ENCODE results near the gene SIX3. TPM values are rescaled to one million over a fixed set of nuclear protein-coding genes. Genes with fewer than 3 reads are reported as not detected.

Gene SIX3
- total RNA-seq, 1 experiment from 2014 or later = 0.56 TPM

DNA sequence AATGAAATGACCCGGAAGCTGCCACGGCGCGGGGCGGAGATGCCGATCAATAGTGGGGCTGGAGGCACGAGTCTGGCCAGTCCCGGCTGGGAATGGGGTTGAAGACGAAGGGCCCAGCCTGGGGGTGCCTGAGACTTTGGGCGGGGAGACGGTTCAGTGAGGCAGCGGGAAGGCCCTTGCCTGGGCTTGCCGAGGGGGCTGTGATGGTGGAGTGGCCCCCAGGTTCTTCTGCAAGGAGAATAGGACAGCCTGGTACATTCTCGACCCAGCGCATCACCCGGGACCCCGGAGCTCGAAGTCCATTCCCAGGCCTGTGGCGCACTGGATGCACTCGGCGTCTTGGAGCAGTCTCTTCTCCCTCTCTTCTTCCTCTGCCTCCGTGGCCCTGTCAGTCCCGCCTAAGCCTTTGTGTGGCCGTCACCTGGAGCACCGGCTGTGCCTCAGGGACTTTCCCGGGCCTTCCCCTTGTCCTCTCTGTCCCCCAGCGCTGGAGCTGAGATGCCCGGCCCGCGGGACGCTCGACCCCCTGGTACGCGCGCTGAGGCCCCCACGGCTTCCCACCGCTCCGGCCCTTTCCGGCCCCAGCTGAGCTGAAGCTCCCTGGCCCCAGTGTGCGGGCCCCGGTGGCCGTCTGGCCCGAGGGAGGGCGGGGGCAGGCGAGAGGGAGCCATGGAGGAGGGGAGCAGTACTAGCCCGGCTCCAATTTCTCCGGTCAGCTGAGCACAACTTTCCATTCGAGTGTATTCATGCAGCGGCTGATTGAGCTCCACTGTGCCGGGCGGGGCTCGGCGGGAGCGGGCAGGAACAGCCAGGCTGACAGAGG, 8.0 kb downstream of the SIX3 start:
- intact Hi-C loops (cut with micrococcal nuclease; ENCODE audit: unreplicated experiment) = loop anchor here (5.0 to 10.0 kb wide), 2 partner anchors 702 to 1075 kb away; no protein-coding TSS in a partner anchor
- H3K27ac ChIP-seq (ENCODE audit: low read depth, low read length, poor library complexity, severe bottlenecking) = no peak overlapping the region
- CTCF ChIA-PET = interaction anchor here (0.5 to 0.8 kb wide), 4 partner anchors 16 to 587 kb away, joined by 3 to 5 read pairs (median 4); partner anchors contain the start of gene CAMKMT
- H3K4me1 ChIP-seq (ENCODE audit: insufficient read depth, low read length, poor library complexity, severe bottlenecking) = no peaks in the 10 kb centered on the region
- POLR2A ChIA-PET (ENCODE audit: low non-redundant PET) = no interaction called here
- no peaks in the 10 kb centered on the region for H3K9me3 ChIP-seq (ENCODE audit: low read depth, low read length, poor library complexity, severe bottlenecking)
- H3K27me3 ChIP-seq (replicated peaks; ENCODE audit: insufficient read depth, low read depth, low read length, poor library complexity) = peaks cover 23% of the 10 kb centered on the region
- H3K4me3 ChIP-seq (ENCODE audit: low read depth, low read length, poor library complexity, severe bottlenecking) = no peak overlapping the region
- no peak for TF ChIP-seq EZH2 (IDR thresholded peaks at IDR 0.05; ENCODE audit: borderline replicate concordance, low read depth, low read length, poor library complexity, severe bottlenecking)
- TF ChIP-seq, protein P1, sequence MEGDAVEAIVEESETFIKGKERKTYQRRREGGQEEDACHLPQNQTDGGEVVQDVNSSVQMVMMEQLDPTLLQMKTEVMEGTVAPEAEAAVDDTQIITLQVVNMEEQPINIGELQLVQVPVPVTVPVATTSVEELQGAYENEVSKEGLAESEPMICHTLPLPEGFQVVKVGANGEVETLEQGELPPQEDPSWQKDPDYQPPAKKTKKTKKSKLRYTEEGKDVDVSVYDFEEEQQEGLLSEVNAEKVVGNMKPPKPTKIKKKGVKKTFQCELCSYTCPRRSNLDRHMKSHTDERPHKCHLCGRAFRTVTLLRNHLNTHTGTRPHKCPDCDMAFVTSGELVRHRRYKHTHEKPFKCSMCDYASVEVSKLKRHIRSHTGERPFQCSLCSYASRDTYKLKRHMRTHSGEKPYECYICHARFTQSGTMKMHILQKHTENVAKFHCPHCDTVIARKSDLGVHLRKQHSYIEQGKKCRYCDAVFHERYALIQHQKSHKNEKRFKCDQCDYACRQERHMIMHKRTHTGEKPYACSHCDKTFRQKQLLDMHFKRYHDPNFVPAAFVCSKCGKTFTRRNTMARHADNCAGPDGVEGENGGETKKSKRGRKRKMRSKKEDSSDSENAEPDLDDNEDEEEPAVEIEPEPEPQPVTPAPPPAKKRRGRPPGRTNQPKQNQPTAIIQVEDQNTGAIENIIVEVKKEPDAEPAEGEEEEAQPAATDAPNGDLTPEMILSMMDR (conservative IDR thresholded peaks at IDR 0.05; ENCODE audit: low read depth, low read length) = no peak
- no peaks in the 10 kb centered on the region for H3K36me3 ChIP-seq (ENCODE audit: insufficient read depth, low read length, poor library complexity, severe bottlenecking)
- no TSS peak for BruUV-seq (replicated peaks)
- no peak for DNase-seq (ENCODE audit: low spot score)

DNA sequence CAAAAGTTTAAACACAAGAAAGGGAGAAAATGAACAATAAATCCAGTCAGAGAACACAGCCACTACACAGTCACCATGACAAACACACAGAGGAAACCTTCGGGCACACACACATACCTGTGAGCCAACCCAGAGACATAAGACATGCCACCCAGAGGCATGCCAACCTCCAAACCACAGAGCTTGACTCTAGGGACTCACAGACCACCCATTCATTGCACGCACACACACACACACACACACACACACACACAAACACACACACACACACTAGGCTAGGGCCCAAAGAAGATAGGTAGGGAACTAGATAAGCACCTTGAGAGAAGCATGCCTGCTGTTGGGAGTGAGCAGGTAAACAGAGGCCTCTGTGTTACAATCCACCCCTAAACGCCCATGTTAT, 9.1 kb downstream of the SIX3 start:
- H3K27me3 ChIP-seq (replicated peaks; ENCODE audit: insufficient read depth, low read depth, low read length, poor library complexity) = peaks cover 31% of the 10 kb centered on the region
- no peaks in the 10 kb centered on the region for H3K36me3 ChIP-seq (ENCODE audit: insufficient read depth, low read length, poor library complexity, severe bottlenecking)
- H3K4me1 ChIP-seq (ENCODE audit: insufficient read depth, low read length, poor library complexity, severe bottlenecking) = no peaks in the 10 kb centered on the region
- TF ChIP-seq, protein P1 (conservative IDR thresholded peaks at IDR 0.05; ENCODE audit: low read depth, low read length) = no peak
- no peak for TF ChIP-seq EZH2 (IDR thresholded peaks at IDR 0.05; ENCODE audit: borderline replicate concordance, low read depth, low read length, poor library complexity, severe bottlenecking)
- POLR2A ChIA-PET (ENCODE audit: low non-redundant PET) = no interaction called here
- no peak for DNase-seq (ENCODE audit: low spot score)
- intact Hi-C loops (cut with micrococcal nuclease; ENCODE audit: unreplicated experiment) = loop anchor here (5.0 to 10.0 kb wide), 2 partner anchors 703 to 1076 kb away; no protein-coding TSS in a partner anchor
- CTCF ChIA-PET = interaction anchor here (0.6 to 1.5 kb wide), 2 partner anchors 471 to 749 kb away, joined by 3 to 6 read pairs; no protein-coding TSS in a partner anchor
- no peaks in the 10 kb centered on the region for H3K9me3 ChIP-seq (ENCODE audit: low read depth, low read length, poor library complexity, severe bottlenecking)
- H3K27ac ChIP-seq (ENCODE audit: low read depth, low read length, poor library complexity, severe bottlenecking) = no peak overlapping the region
- no TSS peak for BruUV-seq (replicated peaks)
- no peak overlapping the region for H3K4me3 ChIP-seq (ENCODE audit: low read depth, low read length, poor library complexity, severe bottlenecking)

DNA sequence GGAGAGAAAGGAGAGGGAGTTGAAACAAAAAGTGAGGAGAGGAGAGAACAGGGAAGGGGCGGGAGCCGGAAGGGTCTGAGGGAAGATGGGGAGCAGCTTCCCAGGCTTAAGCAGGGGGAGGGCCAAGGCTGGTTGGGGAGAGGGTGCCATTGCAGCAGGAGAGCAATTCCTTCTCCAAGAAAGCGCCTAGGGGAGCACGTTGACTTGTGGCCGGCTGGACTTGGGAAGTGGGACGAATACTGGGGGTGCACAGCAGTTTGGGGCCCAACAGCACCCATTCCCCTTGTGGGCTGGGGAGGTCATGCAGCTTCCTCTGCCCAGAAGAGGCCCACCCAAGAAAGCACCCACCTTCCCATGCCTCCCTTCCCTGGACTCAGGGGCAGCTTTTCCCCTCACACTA, 9.6 kb downstream of the SIX3 start:
- no peaks in the 10 kb centered on the region for H3K9me3 ChIP-seq (ENCODE audit: low read depth, low read length, poor library complexity, severe bottlenecking)
- intact Hi-C loops (cut with micrococcal nuclease; ENCODE audit: unreplicated experiment) = loop anchor here (5.0 to 10.0 kb wide), 2 partner anchors 704 to 1076 kb away; no protein-coding TSS in a partner anchor
- POLR2A ChIA-PET (ENCODE audit: low non-redundant PET) = no interaction called here
- BruUV-seq (replicated peaks) = no TSS peak
- H3K36me3 ChIP-seq (ENCODE audit: insufficient read depth, low read length, poor library complexity, severe bottlenecking) = no peaks in the 10 kb centered on the region
- peaks cover 31% of the 10 kb centered on the region for H3K27me3 ChIP-seq (replicated peaks; ENCODE audit: insufficient read depth, low read depth, low read length, poor library complexity)
- H3K4me3 ChIP-seq (ENCODE audit: low read depth, low read length, poor library complexity, severe bottlenecking) = no peak overlapping the region
- no peaks in the 10 kb centered on the region for H3K4me1 ChIP-seq (ENCODE audit: insufficient read depth, low read length, poor library complexity, severe bottlenecking)
- CTCF ChIA-PET = interaction anchor here (1.5 kb wide), 1 partner anchor 472 kb away, joined by 6 read pairs; no protein-coding TSS in a partner anchor
- no peak overlapping the region for H3K27ac ChIP-seq (ENCODE audit: low read depth, low read length, poor library complexity, severe bottlenecking)
- no peak for DNase-seq (ENCODE audit: low spot score)
- TF ChIP-seq, protein P1 (conservative IDR thresholded peaks at IDR 0.05; ENCODE audit: low read depth, low read length) = no peak
- TF ChIP-seq EZH2 (IDR thresholded peaks at IDR 0.05; ENCODE audit: borderline replicate concordance, low read depth, low read length, poor library complexity, severe bottlenecking) = no peak

Data from A673 (cell line).